NCI-H524 treated with DMSO at 0.1 percent for 48 hours (cell line): ENCODE data around the gene GRM8.
"Not testable (repeated sequence)": the region's sequence is repeated elsewhere in the genome, so short reads cannot be mapped to it uniquely, and the experiment has no call there.

ENCODE experiments used
- DNase-seq: peaks from one replicate; lab custom pipeline; 2025; lab: John Stamatoyannopoulos, UW

GRM8 gene

GRCh38 chr7:127029823-127030222 is 222.9 kb downstream of the GRM8 start:
- no peak for DNase-seq

DNA sequence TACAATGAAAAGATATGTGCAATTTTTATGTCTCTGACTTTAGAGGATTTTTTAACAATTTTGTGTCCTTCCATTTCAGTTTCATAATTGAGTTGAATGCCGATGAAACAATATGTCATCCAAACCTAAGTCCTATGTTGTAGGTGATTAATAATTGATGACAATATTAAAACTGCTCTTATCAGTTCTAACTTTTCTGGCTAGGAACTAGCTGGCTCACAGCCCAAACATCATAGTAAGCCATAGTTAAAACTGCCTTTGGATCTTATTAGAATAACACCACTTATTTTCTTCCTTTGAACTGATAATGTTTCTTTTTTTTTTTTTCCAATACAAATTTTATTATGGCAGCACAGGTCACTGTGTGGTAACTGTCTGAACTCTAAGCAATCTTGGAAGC is 230.9 kb downstream of the GRM8 start:
- no peak for DNase-seq

GRCh38 chr7:127021019-127021738 is 231.6 kb downstream of the GRM8 start:
- no peak for DNase-seq

DNA sequence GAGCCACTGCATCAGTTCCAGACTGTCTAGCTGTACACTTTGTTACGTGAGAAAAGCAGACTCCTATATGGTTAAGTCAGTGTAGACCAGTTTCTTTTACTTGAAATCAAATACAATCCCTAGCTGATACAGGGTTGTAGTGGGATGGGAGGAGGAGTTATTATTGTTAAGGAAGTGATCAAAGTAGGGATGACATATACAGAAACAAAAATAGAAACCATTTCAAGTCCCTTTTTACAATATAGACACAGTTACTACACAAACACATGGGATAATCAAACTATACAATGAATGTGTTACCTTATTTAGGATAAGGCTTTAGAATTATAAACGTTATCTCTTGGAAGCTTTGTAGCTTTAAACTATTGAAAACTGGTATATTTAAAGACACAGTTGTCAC is 233.9 kb downstream of the GRM8 start:
- no peak for DNase-seq

GRCh38 chr7:127017196-127017595 is 235.5 kb downstream of the GRM8 start:
- DNase-seq = no peak

DNA sequence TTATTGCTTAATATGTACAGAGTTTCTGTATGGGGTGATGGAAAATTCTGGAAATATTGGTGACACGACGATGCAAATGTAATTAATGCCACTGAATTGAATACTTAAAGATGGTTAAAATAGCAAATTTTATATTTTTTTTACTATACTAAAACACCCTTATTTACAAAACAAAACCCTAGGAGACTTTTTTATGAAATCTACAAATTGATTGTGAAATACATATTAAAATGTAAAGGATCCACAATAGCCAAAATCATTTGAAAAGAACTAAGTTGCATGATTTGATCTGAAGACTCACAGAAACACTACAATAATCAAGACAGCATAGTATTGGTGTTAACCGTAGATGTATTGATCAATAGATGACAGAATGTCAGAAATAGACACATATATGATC is 252.0 kb downstream of the GRM8 start:
- DNase-seq = no peak

DNA sequence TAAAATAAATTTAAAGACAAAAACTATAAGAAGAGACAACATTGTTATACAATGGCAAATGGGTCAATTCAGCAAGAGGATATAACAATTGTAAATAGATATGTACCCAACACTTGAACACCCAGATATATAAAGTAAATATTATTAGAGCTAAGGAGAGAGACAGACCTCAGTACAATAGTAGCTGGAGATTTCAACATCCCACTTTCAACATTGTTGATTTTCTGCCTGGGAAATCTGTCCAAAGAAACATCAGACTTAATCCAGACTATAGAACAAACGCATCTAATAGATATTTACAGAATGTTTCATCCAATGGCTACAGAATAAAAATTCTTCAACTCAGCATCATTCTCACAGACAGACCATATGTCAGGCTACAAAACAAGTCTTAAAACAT is 256.1 kb downstream of the GRM8 start:
- DNase-seq = no peak

DNA sequence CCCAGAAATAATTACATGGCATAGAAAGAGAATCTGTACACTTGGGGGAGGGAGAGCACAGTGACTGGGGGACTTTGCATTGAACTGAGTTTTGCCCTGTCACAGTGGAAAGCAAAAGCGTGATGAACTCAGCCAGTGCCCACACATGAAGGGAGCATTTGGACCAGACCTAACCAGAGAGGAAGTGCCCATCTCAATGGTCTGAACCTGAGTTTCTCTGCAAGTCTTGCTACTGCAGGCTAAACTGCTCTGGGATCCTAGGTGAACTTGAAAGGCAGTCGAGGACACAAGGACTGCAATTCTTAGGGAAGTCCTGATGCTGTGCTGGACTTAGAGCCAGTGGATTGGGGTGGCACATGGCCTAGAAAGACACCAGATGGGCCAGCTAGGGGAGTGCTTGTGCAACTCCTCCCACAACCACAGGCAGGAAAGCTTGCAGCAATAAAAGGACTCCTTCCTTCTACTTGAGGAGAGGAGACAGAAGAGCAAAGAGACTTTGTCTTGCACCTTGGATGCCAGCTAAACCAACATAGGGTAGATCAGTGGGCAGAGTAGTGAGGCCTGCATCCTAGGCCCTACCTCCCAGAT is 259.0 kb downstream of the GRM8 start:
- peak; percentile 44 for DNase-seq

- DNase-seq = no peak
These were observed 264.7 kb downstream of the GRM8 start for GRCh38 chr7:126988022-126988421.

- DNase-seq = no peak
These were observed 273.0 kb downstream of the GRM8 start for GRCh38 chr7:126979722-126980121.

GRCh38 chr7:126978865-126979264 is 273.9 kb downstream of the GRM8 start:
- no peak for DNase-seq

GRCh38 chr7:126973066-126973465 is 279.7 kb downstream of the GRM8 start:
- no peak for DNase-seq

GRCh38 chr7:126972571-126972970 is 280.2 kb downstream of the GRM8 start:
- peak; percentile 31 for DNase-seq

GRCh38 chr7:126959649-126960048 is 293.1 kb downstream of the GRM8 start:
- DNase-seq = peak; percentile 46

- DNase-seq = no peak
These were observed 294.4 kb downstream of the GRM8 start for GRCh38 chr7:126958367-126958766.

DNA sequence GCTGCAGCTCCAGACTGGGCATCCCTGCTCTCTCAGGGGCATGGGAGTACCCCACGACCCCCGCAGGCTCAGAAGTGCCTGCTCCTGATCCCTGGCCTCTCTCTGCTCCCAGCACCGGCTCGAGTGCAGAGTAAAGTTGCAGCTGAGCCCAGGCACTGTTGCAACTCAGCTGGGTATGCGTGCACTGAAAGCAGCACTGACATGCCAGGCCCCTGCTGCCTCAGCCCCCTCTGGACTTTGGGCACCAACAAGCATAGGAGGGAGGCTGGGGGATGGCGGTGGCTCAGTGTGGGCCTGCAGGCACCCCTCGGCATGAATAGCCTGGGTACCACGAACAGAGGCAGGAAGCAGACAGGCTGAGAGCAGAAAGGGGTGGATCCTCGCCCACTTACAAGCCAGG is 295.3 kb downstream of the GRM8 start:
- DNase-seq = no peak

DNA sequence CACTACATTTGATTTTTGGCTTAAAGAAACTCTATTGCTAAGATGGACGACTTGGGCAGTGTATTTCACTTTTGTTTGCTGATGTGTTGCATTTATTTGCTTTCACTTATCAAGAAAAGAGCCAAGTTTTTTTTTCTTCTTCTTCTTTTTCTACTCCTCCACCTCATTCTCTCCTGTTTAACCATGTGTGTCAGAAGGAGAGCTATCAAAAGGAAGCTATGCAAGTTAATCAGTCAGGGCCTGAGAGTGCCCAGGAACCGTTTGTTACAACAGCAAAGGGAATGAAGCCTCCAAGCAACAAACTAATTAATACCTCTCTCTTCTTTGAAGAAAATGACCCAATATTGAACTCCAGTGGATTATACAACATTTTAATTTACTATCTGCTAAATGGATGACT is 299.3 kb downstream of the GRM8 start:
- DNase-seq = no peak

- DNase-seq = no peak
These were observed 304.1 kb downstream of the GRM8 start for GRCh38 chr7:126948664-126949063.

DNA sequence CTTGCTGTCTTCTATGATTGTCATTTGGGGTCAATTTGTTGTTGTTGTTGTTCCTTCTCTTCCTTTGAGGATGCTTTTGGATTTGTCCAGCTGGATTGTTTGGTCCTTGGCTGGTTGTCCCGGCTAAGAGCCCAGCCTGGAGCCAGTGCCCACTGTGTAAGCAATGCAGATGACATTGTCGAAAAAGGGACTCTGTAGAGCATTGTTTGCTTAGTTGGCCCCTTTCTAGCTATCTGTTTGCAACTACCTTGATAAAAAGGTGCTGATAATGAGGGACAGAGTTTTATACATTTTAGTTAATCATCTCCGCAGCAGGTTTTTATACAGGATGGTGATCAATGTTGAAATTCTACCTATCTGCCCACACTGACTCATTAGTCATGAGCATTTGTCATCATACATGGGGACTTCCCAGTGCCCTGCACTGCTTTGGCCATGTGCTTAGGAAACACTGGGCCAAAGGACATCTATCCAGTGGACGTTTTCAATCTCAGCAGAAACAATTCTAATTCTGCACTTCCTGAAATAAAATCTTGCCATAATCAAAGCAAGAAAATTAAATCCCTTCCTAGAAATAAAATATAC is 311.9 kb downstream of the GRM8 start:
- DNase-seq = no peak

DNA sequence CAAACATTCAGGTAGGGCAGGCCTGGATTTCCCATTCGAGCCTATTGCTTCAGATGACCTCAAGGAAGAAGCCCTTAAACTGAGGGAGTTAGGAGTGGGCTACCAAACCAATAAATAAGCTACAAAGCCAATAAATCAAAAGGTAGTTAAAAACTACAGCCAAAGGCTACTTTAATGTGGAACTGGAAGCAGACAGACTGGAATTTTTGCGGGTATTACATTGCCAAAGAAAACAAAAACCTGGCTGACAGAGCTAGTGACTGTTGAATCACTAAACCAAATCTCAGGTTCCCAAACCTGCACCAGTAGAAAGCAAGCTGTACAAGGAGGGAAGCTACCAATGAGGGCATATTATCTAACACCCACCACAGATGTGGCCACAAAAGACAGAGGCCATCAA is 315.6 kb downstream of the GRM8 start:
- no peak for DNase-seq

- no peak for DNase-seq
These were observed 321.2 kb downstream of the GRM8 start for GRCh38 chr7:126931581-126931980.

- DNase-seq = no peak
These were observed 322.6 kb downstream of the GRM8 start for GRCh38 chr7:126930166-126930565.

DNA sequence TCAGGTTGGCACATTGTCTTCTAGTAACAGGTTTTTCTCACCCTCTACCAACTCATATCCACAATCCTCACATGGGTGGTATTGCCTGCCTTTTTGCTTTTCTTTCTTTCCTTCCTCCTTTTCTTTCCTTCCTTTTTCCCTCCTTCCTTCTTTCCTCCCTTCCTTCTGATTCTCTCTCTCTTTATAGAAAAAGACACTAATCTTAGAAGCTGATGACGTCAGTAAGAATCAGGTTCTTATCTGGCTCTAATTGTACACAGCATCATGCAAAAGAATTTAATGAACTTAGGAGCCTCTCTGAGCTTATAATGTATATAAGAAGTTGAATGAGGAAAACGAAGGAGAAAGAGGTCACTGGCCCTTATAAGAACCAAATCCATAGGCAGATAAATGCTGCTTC is 328.3 kb downstream of the GRM8 start:
- DNase-seq = no peak

- DNase-seq = not testable (repeated sequence)
These were observed 341.1 kb downstream of the GRM8 start for GRCh38 chr7:126911627-126912026.
